IPS-NIHi7 (cell line): ENCODE results near the gene SMARCA1.
A peak's percentile ranks its signal among the peaks of the same experiment; 100 is the strongest.
"Not testable (repeated sequence)": the region's sequence is repeated elsewhere in the genome, so short reads cannot be mapped to it uniquely, and the experiment has no call there.

ENCODE experiments used
- DNase-seq: peaks from one replicate; pipeline ENCODE4 v3.0.0; 2012; ENCODE audit warnings: mixed read lengths; ENCODE audit errors: extremely low spot score

The SMARCA1 gene

GRCh38 chrX:129523079-129523911, at the start of gene SMARCA1:
Gene SMARCA1 (minus strand): TSS chrX:129523490. CDS start chrX:129523370, 120 bp downstream.
- DNase-seq: peak; percentile 91

GRCh38 chrX:129572422-129572821, 49.1 kb upstream of the SMARCA1 start:
- no peak for DNase-seq

GRCh38 chrX:129568349-129568748, 45.1 kb upstream of the SMARCA1 start:
- no peak for DNase-seq

- DNase-seq: no peak
These were observed 42.8 kb upstream of the SMARCA1 start for GRCh38 chrX:129566073-129566472.

GRCh38 chrX:129565046-129565650, 41.9 kb upstream of the SMARCA1 start:
- peak; percentile 26 for DNase-seq

GRCh38 chrX:129564345-129564744, 41.1 kb upstream of the SMARCA1 start:
- not testable (repeated sequence) for DNase-seq

GRCh38 chrX:129561453-129561852, 38.2 kb upstream of the SMARCA1 start:
- DNase-seq: no peak

GRCh38 chrX:129559783-129560182, 36.5 kb upstream of the SMARCA1 start:
- DNase-seq: no peak

- DNase-seq: no peak
These were observed 34.7 kb upstream of the SMARCA1 start for GRCh38 chrX:129557844-129558480.

- DNase-seq: no peak
These were observed 33.6 kb upstream of the SMARCA1 start for GRCh38 chrX:129556806-129557315.

- not testable (repeated sequence) for DNase-seq
These were observed 31.5 kb upstream of the SMARCA1 start for GRCh38 chrX:129554816-129555215.

GRCh38 chrX:129553619-129554288, 30.5 kb upstream of the SMARCA1 start:
- no peak for DNase-seq

GRCh38 chrX:129549124-129549523, 25.8 kb upstream of the SMARCA1 start:
- DNase-seq: no peak

GRCh38 chrX:129545408-129545807, 22.1 kb upstream of the SMARCA1 start:
- no peak for DNase-seq

- DNase-seq: no peak
These were observed 21.5 kb upstream of the SMARCA1 start for GRCh38 chrX:129544780-129545179.

- no peak for DNase-seq
These were observed 17.5 kb upstream of the SMARCA1 start for GRCh38 chrX:129540722-129541184.

GRCh38 chrX:129540068-129540653, 16.9 kb upstream of the SMARCA1 start, which contains the start of gene OCRL:
Gene OCRL (plus strand): TSS chrX:129540259. CDS start chrX:129540440, 181 bp downstream.
- peak; percentile 93 for DNase-seq

GRCh38 chrX:129534816-129535578, 11.7 kb upstream of the SMARCA1 start:
- DNase-seq: no peak

GRCh38 chrX:129531132-129531531, 7.8 kb upstream of the SMARCA1 start:
- DNase-seq: no peak

- no peak for DNase-seq
These were observed 7.1 kb upstream of the SMARCA1 start for GRCh38 chrX:129530410-129530809.
